NK-92 (cell line): ENCODE data around the gene RNF4.
"Not testable (repeated sequence)": the region's sequence is repeated elsewhere in the genome, so short reads cannot be mapped to it uniquely, and the experiment has no call there.

Experiments used
- DNase-seq: peaks from one replicate; lab custom pipeline; 2025; ENCODE audit not compliant: unreplicated experiment; lab: John Stamatoyannopoulos, UW

The RNF4 gene

DNA sequence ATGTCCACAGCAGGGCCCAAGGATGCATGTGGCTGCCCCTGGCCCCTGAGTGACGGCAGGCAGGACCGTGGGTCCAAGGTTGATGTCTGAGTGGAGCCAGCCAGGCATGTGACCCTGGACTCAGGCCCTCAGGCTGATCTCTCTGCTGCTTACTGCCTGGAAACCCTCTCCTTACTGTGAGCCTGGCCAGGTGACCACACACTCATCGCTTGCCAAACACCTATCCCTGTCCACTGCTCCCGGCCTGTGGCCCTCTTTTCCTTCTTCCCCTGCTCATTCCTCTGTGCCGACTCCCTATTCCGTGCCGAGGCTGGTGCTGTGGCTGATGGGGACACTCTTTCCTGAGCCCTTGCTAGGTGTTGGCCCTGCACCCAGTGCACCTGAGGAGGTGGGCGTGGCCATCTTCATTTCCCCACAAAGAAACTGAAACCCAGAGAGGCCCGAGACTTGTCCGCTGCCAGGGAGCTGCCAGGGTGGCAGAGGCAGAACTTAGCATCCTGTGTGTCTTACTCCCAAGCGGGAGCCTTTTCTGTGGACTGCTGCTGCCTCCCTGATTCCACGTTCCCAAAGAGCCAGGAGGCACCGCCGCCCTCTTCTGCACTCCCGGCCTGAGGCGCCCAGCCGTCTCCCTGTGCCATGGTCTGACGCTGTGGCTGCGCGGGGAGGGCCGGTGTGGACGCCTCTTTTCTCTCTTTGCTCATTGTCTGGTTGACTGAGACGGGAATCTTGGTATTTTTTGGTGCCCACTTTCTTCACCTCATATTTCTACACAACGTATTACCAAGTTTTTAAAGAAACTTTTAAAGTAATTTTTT, 11.2 kb upstream of the RNF4 start:
- DNase-seq, result no peak

GRCh38 chr4:2458546-2459491, 10.1 kb upstream of the RNF4 start:
- no peak for DNase-seq

DNA sequence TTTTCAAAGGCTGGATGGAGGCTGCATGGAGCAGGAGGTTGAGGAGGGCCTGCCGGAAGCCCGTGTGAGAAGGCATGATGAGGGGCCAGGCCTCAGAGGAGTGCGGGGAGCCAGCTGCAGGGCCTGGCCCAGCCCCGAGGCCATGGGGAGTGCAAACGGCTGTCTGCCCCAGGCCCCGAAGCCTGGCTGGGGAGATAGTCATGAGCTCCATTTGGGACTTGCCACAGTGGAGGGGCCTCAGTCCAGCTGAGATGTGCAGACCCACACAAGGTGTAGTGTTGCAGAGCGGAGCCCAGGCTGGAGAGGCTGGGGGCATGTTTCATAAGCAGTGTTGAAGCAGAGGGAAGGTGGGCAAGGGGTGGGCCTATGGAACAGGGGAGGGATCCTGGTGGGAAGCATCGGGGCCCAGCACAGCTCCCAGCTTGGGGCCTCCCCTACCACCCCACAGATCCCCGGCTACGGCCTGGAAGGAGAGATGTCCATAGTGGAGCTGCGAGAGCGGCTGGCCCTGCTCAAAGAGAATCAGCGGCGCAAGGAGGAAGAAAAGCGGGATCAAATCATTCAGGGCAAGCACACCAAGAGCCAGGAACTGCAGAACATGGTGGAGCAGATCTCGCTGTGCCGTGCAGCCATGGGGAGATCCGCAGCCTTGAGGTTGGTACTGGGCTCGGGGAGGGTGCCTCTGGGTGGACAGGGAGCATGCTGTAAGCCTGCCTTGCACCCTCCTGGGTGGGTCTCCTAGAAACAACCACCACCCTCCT, 9.1 kb upstream of the RNF4 start:
- no peak for DNase-seq

DNA sequence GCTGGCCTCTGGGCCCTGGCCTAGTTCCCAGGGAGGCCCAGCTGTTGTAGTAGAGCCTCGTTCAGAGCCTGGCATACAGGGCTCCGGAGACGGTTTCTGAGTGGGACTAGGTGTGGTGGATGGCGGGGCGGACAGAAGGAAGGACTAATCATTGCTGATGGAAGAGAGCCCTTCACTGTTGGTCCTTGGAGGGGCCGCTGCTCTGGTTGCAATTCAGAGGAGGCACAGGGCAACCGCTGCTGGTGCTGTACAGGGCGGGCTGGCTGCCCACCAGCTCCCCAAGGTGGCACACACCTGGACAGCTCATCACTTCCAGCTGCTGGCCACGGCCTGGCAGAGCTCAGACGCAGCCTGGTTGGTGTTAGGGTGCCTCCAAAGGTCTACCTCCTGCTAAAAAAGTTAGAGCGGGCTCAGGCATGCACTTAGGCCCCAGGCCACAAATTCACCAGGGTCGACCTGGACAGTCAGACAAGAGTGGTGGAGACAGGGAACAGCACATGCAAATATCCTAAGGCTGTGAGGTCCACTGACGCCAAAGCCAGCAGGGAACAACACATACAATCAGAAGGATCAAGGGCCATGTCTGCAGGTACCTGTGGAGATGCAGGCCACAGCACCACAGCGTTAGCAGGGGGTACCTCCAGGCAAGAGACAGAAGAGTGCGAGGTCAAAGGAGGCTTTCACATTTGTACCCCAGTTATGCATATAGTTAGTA, 7.5 kb upstream of the RNF4 start:
- DNase-seq, result no peak

GRCh38 chr4:2462218-2462991, 6.5 kb upstream of the RNF4 start:
- no peak for DNase-seq

DNA sequence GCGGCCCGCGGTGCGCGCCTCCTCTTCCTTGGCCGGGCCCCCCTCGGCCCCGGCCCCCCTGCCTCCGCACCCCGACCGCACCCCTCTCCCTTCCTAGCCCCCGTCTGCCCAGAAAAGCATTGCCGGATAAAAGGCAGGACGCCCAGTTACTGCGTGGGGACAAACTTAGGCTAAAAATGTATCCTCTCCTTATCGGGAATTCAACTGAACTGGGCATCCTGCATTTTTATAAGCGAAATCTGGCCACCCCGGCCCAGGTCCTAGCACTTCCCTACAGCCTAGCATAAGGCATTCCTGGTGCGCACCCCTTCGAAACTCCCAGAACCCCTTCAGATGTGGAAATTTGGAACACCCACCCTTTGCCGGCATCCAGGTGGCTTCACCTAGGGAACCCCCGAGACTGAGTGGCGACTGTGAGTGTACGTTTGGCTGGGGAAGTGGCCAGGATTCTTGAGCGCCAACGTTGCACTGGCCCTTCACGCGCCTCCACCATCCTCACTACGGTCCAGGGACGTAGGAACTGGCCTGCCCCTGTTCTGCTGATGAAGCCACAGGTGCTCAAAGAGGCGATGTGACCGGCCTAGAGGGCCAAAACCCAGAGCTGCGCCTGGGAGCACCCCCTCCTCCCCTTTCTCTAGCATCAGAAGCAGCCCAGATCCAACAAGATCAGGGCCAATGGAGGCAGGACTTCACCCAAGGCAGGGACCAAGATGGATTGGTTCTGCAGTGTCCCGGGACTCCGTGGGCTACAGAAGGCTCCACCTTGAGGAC, 5.7 kb upstream of the RNF4 start:
- DNase-seq, result no peak

GRCh38 chr4:2465032-2465431, 3.9 kb upstream of the RNF4 start:
- no peak for DNase-seq

GRCh38 chr4:2465544-2465943, 3.4 kb upstream of the RNF4 start:
- DNase-seq, result not testable (repeated sequence)

DNA sequence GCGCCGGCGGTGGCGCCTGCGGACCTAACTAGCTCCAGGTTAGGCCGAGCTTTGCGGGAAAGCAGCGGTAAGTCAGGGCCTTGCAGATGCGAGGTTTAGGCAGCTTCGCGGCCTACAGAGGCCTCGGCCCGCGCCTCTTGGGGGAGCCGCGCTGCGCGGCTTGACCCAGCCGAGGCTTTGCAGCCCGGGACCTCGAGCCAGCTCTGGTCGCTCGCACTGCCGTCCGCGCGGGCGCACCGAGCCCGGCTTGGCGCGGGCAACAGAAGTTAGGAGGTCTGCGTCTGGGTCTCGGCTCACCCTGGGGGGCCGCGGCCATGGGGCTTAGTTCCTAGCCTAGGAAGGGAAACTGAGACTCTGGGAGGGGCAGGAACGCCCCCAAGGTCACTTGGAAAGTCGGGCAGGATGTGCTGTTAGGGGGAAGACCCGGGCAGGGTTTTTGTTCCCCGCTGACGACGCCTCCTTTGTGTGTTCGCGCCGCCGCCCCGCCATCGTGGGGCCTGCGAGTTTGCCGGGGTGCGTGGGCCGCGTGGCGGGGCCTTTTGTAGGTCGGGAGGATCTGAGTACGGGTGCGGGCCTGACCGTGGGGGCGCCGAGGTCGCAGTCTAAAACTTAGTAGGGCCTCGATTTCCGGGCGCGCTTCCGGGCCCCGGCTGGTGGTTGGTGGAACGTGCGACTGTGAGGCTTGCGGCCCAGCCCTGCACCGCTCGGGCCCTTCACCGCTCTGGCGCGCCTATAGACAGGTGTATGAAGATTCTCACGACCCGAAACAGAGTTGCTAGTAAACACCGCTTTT, 482 bp downstream of the RNF4 start:
- DNase-seq, result no peak

DNA sequence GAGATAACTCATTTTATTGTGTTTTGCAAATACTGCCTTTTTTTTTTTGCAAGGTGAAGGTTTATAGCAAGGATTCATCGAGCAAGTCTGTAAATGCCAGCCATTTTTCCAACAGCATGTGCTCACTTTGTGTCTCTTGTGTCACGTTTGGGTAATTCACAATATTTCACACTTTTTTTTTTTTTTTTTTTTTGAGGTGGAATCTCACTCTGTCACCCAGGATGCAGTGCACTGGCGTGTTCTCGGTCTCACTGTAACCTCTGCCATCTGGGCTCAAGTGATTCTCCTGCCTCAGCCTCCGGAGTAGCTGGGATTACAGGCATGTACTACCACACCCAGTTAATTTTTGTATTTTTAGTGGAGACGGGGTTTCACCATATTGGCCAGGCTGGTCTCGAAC, 1.9 kb downstream of the RNF4 start:
- no peak for DNase-seq

- DNase-seq, result no peak
Measured at GRCh38 chr4:2472187-2472586, 3.3 kb downstream of the RNF4 start.

GRCh38 chr4:2478229-2478628, 9.3 kb downstream of the RNF4 start:
- no peak for DNase-seq

GRCh38 chr4:2480649-2481048, 11.7 kb downstream of the RNF4 start:
- DNase-seq, result no peak

- no peak for DNase-seq
Measured at GRCh38 chr4:2482192-2482591, 13.3 kb downstream of the RNF4 start.

- no peak for DNase-seq
Measured at GRCh38 chr4:2482693-2483092, 13.8 kb downstream of the RNF4 start.

DNA sequence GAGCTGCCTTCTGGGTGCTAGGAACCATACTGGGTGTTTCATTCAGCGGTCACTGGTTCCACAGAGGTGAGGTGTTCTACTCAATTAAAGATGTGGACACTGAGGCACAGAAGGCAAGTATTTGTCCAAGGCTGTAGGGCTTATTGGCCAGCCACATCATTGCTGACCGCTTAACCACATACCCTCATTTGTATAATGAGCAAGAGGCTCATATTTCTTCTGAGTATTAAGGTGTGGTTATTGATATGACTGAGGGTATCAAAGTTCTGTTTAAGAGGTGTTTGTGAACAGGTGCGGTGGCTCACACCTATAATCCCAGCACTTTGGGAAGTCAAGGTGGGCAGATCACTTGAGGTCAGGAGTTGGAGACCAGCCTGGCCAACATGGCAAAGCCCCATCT, 14.3 kb downstream of the RNF4 start:
- no peak for DNase-seq

DNA sequence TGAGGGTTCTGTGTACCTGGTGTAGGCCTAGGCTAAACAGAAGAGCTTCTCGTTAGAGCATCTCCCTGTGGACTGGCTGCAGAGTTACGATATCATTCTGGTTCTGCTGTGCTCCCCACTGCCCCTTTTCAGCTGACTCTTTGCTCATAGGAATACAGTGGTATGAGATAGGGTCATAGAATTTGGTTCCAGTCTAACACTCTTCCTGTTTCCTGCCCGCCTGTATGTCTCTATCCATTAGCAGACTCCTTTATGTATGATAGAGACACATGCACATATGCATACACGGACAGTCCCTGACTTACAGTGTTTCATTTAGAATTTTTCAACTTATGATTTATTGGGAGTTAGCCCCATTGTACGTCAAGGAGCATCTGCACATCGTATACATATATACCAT, 15.3 kb downstream of the RNF4 start:
- DNase-seq, result no peak

DNA sequence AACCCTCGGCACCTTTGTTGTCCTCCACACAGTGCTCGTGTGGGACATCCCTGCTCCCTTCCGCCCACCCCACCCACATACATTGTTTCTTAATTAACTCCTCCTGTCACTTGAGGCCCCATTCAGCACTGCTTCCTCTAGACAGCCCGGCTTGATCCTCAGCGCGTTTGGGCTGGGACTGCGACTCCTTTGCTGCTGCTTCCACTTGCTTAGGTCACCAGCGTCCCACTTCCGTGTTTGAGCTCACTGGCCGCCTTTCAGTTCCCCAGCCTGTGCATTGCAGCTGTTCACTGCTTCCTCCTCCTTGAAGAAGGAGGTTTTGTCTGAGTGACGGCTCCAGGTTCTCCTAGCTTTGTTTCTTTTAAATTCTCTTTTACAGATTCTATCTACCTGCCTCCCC, 16.1 kb downstream of the RNF4 start:
- DNase-seq, result no peak
